HL-60/S4 treated with phorbol 12-myristate 13-acetate at 8.2 ng/mL for 4 days and 3 days (cell line): ENCODE results near the gene CCS.
"Not testable (repeated sequence)": the region's sequence is repeated elsewhere in the genome, so short reads cannot be mapped to it uniquely, and the experiment has no call there.

Experiments
- in situ Hi-C: fragments of 300-500 bp; cut with MboI; formaldehyde crosslinking; loops from 2 replicates; pipeline ENCODE4 v1.15.0; 2022; ENCODE audit warnings: low sequenced_read_pairs

Gene CCS

GRCh38 chr11:66589996-66590675 is 2.8 kb upstream of the CCS start:
- in situ Hi-C loops, result no loop called here

DNA sequence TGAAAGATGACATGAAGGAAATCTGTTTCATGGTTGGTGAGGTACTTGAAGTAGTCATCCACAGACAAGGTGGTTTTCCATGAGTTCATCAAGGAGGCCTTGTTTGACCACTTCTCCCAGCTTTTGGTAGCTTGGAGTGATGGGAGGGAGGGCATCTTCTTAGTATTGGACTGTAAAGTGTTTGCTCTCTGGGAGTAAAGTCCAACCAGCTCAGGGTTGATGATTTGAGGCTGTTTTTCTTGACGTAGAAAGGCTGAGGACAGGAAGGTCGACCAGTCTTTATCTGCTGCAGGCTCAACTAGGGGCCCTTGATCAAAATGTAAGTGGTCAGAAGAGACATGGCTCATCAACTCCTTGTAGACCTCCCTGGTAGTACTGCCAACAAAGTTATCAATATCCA is 1.8 kb upstream of the CCS start:
- in situ Hi-C loops, result no loop called here

- in situ Hi-C loops, result no loop called here
Observed at GRCh38 chr11:66593303-66593635, 284 bp downstream of the CCS start.

DNA sequence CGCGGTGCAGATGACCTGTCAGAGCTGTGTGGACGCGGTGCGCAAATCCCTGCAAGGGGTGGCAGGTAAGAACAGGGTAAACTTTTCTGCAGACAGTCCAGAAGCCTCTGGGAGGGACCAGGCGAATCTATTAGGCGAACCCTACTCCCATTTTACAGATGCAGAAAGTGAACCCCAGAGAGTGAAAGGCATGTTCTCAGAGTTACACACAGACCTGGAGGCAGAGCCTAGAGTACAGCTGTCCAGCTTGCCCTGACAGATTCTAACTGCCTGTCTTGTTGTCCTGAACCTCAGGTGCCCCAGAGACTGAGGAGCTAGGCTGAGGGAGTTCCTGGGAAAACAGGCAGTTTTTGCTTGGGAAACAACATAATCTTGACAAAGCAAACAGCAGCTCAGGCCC is 665 bp downstream of the CCS start:
- in situ Hi-C loops, result no loop called here

DNA sequence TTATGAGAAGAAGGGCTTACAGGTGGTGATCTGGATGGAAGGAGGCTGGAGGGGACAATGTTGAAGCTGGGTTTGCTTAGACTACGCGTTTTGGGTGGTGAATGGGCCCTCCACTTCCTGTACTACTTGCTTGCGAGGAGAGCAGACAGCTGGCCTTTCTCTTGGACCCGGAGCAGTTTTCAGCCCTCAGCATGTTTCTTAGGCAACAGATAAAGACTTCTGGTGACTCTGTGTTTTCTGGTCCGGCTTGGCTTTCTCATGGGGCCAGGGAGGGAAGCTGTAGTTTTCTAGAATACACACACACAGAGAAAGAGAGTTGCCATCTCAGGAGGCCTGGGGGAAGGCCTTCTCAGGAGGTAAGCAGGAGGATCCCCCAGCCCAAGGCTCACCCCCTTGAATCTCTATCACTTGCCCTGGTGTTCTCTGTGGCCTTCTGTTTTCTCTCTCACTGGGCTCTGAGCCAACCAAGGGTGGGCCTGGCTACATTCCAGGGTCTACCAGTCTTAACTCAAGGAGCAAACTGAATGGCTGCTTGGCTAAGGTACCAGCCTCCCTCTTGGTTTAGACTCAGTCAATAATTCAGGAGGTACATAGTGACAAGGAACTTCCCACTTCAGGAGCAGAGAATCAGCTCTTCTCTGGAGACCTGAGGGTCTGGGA is 2.4 kb downstream of the CCS start:
- in situ Hi-C loops, result no loop called here

GRCh38 chr11:66598993-66599392 is 6.0 kb downstream of the CCS start:
- in situ Hi-C loops, result no loop called here

GRCh38 chr11:66600219-66600618 is 7.2 kb downstream of the CCS start:
- in situ Hi-C loops, result no loop called here

DNA sequence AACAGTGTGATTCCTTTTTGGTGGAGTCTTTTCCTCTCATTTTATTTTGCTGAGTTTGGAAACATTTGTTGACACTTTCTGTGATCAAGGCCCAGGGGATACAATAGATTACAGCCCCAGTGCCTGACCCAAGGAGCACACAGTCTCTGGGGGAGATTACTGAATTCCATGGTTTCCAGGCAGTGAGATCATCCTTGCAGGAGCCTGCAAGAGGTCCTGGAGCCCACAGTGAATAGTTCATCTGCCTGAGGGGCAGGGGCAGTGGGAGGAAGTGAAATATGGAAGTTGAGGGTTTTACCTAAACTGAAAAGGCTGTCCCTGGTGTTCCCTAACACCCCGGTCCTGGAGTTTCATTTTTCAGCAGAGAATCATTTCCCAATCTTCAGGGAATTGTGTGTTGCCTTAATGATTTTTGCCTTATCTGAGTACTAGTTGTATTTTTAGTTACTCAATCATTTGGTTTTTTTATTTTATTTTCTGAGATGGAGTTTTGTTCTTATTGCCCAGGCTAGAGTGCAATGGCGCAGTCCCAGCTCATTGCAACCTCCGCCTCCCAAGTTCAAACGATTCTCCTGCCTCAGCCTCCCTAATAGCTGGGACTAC is 7.7 kb downstream of the CCS start:
- in situ Hi-C loops, result no loop called here

- in situ Hi-C loops, result no loop called here
Observed at GRCh38 chr11:66603072-66603471, 10.1 kb downstream of the CCS start.

DNA sequence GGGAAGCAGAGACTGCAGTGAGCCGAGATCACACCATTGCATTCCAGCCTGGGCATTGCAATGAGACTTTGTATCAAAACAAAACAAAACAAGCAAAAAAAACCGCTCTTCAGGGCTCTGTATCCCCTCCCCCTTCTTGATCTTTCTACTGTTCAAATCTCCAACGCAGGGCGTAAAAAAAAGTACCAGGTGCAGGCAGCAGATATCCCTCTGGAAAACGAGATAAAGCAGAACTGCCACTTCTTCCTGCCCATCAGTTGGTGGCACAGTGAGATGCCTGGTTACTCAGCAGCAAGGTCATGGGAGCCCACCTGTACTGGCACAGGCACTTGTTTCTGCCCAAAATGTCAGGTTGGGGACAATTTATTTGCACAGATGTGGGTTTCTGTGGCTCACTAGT is 11.2 kb downstream of the CCS start:
- in situ Hi-C loops, result no loop called here

DNA sequence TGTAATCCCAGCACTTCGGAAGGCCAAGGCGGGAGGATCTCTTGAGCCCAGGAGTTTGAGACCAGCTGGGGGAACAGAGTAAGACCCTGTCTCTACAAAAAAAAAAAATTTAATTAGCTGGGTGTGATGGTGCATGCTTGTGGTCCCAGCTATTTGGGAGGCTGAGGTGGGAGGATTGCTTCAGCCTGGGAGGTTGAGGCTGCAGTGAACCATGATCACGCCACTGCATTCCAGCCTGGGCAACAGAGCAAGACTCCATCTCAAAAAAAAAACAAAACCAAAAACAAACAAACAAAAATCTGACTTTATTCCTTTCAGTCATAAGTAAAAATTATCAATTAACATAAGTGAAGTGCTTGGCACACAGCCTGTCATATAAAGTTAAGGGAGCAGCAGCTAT is 13.6 kb downstream of the CCS start:
- in situ Hi-C loops, result not testable (repeated sequence)

- in situ Hi-C loops, result no loop called here
Observed at GRCh38 chr11:66607126-66607834, 14.3 kb downstream of the CCS start.

DNA sequence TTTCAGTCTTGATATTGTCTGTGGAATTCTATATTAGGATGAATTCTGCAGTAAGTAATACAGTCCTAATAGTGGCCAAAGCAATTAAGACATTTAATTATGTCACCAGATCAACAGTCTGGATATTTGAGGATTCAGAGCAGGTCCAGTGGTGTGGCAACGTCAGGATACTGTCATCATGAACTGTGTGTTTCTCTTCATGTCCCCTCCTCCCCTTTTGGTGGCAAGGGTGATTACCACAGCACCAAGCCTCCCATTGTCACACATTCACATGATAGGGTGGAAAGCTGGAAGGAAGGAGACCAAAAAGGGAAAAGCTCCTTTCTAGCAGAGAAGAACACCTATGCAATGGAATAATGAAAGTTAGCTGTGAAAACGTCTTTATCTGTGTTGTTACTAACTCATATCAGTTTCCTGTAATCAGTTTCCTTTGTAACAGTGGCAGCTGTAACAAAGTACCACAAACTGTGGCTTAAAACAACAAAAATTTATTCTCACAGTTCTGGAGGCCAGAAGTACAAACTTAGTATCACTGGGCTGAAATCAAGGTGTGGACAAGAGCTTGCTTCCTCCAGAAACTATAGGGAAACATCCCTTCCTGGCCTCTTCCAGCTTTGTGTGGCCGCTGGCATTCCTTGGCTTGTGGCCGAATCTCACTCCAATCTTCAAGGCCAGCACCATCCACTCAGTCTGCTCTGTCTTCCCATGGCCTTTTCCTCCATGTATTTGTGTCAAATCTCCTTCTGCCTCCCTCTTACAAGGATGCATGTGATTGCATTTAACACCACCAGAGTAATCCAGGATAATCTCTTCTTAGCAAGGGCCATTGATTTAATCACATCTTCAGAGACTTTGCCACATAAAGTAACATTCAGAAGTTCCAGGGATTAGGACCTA is 17.0 kb downstream of the CCS start:
- in situ Hi-C loops, result no loop called here

- in situ Hi-C loops, result no loop called here
Observed at GRCh38 chr11:66612458-66612857, 19.5 kb downstream of the CCS start.

DNA sequence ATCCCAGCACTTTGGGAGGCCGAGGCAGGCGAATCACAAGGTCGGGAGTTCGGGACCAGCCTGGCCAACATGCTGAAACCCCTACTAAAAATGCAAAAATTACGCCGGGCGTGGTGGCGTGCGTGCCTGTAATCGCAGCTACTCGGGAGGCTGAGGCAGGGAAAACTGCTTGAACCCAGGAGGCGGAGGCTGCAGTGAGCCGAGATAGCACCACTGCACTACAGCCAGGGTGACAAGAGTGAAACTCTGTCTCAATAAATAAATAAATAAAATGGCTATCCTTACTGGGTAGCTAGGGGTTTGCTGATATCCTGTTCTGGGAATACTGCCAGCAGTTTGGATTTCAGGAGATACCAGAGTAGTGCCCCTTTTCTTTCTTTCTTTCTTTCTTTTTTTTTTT is 21.1 kb downstream of the CCS start:
- in situ Hi-C loops, result no loop called here

DNA sequence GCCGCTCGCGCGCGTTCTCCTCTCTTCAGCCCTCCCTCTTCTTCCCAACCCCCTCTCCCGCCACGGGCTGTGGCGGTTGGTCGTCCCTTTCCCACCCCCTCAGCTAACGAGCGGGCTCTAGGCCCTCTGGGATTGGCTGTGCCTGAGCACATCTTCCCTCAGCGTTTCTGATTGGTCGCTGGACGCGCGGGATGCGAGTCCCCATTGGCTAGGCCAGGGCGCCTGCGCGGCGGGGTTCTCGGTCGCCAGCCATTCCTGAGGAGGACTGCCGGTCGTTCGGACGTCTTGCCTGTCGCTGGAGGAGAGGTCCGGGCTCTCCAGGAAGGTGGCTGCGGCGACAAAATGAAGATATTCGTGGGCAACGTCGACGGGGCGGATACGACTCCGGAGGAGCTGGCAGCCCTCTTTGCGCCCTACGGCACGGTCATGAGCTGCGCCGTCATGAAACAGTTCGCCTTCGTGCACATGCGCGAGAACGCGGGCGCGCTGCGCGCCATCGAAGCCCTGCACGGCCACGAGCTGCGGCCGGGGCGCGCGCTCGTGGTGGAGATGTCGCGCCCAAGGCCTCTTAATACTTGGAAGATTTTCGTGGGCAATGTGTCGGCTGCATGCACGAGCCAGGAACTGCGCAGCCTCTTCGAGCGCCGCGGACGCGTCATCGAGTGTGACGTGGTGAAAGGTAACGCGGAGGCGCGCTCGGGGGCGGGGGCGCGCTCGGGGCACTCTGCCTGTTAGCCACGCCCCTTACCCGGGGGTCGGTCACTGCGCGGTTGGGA is 23.6 kb downstream of the CCS start, which contains the start of gene RBM14:
RBM14 (plus strand) TSS at position 252 of the 776 bp plus-strand sequence; CDS start at position 343, 91 bp downstream.
- in situ Hi-C loops, result no loop called here

DNA sequence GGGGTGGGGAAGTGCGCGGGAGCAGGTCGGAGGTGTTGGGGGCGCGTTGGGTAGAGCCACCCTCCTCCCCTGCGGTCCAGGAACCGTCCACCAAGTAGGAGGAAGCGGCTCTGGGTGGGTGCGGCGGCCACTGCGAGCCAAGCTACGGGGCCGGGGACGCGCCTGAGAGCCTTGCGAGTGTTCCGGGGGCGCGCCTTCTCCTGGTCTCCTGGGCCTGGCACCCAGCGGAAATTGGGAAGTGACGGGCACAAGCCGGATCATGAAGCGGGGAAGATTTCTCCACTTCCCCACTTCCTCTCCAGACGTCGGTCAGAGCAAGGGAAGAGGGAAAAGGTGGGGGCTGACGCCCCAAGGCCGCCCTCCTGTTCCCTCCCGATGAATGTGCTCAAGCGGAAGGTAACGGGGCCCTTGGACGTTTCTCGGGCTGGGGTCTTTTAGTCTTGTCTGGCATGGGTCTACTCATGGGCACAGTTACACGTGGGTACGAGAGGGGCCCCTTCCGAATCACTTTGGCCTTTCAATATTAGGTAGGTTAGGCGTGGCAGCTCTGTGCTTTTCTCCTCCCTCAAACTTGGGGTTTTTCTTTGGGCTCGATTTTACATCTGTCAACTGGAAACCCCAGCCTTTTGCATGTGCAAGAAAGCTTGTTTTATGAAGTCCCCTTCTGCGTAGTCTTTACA is 24.3 kb downstream of the CCS start:
- in situ Hi-C loops, result no loop called here

GRCh38 chr11:66619080-66619554 is 26.1 kb downstream of the CCS start:
- in situ Hi-C loops, result no loop called here

GRCh38 chr11:66624450-66624849 is 31.5 kb downstream of the CCS start:
- in situ Hi-C loops, result no loop called here
